Uterus (tissue), 2 donors: Measurements from ENCODE around the gene BICRA.

Experiments
- POLR2A ChIP-seq, 2 donors: fragments of 450-650 bp; IDR thresholded peaks; one replicate each; pipeline ENCODE4 v1.6.1; 2016; ENCODE audit warnings: antibody characterized with exemption in 2 of 2, mild to moderate bottlenecking in 1 of 2, moderate library complexity in 1 of 2
- TF ChIP-seq, protein P1 (sequence below), 4 experiments: fragments of 200-600 bp in 2 of 4; fragments of 450-650 bp in 2 of 4; sonication (generic) in 2 of 4; IDR thresholded peaks; one replicate each; pipeline ENCODE4 v1.5.1; 2016 to 2019; ENCODE audit warnings: antibody characterized with exemption in 4 of 4, mild to moderate bottlenecking in 2 of 4, moderate library complexity in 1 of 4

- TF ChIP-seq, protein P1, sequence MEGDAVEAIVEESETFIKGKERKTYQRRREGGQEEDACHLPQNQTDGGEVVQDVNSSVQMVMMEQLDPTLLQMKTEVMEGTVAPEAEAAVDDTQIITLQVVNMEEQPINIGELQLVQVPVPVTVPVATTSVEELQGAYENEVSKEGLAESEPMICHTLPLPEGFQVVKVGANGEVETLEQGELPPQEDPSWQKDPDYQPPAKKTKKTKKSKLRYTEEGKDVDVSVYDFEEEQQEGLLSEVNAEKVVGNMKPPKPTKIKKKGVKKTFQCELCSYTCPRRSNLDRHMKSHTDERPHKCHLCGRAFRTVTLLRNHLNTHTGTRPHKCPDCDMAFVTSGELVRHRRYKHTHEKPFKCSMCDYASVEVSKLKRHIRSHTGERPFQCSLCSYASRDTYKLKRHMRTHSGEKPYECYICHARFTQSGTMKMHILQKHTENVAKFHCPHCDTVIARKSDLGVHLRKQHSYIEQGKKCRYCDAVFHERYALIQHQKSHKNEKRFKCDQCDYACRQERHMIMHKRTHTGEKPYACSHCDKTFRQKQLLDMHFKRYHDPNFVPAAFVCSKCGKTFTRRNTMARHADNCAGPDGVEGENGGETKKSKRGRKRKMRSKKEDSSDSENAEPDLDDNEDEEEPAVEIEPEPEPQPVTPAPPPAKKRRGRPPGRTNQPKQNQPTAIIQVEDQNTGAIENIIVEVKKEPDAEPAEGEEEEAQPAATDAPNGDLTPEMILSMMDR (IDR thresholded peaks at IDR 0.05), result no peak
- TF ChIP-seq POLR2A (IDR thresholded peaks at IDR 0.05), result no peak
Measured at GRCh38 chr19:47637550-47637949, 28.6 kb downstream of the BICRA start.
